Astrocyte (in vitro differentiated cells and primary cell): ENCODE results near the gene TXNL4A. TPM values are rescaled to one million over a fixed set of nuclear protein-coding genes. Genes with fewer than 3 reads are reported as not detected.
"Not testable (repeated sequence)": the region's sequence is repeated elsewhere in the genome, so short reads cannot be mapped to it uniquely, and the experiment has no call there.

Experiments used
- DNase-seq: peaks from one replicate; pipeline ENCODE4 v3.0.0-alpha.2; 2010; ENCODE audit warnings: low read depth
- FAIRE-seq: peaks from 2 replicates; lab custom pipeline; 2011; peaks lifted over from hg19 to GRCh38; lab: Jason Lieb, UNC
- H2AFZ ChIP-seq: 2 replicates; pipeline ENCODE4 v1.6.0; 2012; ENCODE audit warnings: low read depth, low read length, inconsistent platforms
- H3K27ac ChIP-seq: 2 replicates; pipeline ENCODE4 v1.5.1; 2011; ENCODE audit warnings: low read depth, low read length, inconsistent platforms
- H3K27me3 ChIP-seq: 2 replicates; pipeline ENCODE4 v1.6.0; 2011; ENCODE audit warnings: low read length, inconsistent platforms; ENCODE audit not compliant: insufficient read depth
- H3K36me3 ChIP-seq: 2 replicates; pipeline ENCODE4 v1.5.1; 2011; ENCODE audit warnings: low read length, inconsistent platforms; ENCODE audit not compliant: insufficient read depth
- H3K4me1 ChIP-seq: 2 replicates; pipeline ENCODE4 v1.5.1; 2011; ENCODE audit warnings: low read length, inconsistent platforms; ENCODE audit not compliant: insufficient read depth
- H3K4me2 ChIP-seq: 2 replicates; pipeline ENCODE4 v1.6.0; 2012; ENCODE audit warnings: low read length, inconsistent platforms
- H3K4me3 ChIP-seq: 2 replicates; pipeline ENCODE4 v1.5.1; 2011; ENCODE audit warnings: low read depth, mild to moderate bottlenecking, low read length, inconsistent platforms; ENCODE audit not compliant: insufficient read depth
- H3K79me2 ChIP-seq: 2 replicates; pipeline ENCODE4 v1.6.0; 2012; ENCODE audit warnings: mild to moderate bottlenecking, low read length, inconsistent platforms; ENCODE audit not compliant: insufficient read depth
- H3K9ac ChIP-seq: 2 replicates; pipeline ENCODE4 v1.6.0; 2012; ENCODE audit warnings: mild to moderate bottlenecking, low read length, inconsistent platforms
- H3K9me3 ChIP-seq: 2 replicates; pipeline ENCODE4 v1.5.1; 2012; ENCODE audit warnings: low read depth, mild to moderate bottlenecking, low read length, inconsistent platforms; ENCODE audit not compliant: insufficient read depth
- H4K20me1 ChIP-seq: 2 replicates; pipeline ENCODE4 v1.6.0; 2012; ENCODE audit warnings: low read length, inconsistent platforms; ENCODE audit not compliant: insufficient read depth
- H3K27ac Mint-ChIP-seq: one replicate; pipeline ENCODE4 v1.8.0; 2021; ENCODE audit warnings: mild to moderate bottlenecking, mixed read lengths; ENCODE audit not compliant: unreplicated experiment
- H3K27me3 Mint-ChIP-seq: one replicate; pipeline ENCODE4 v1.8.0; 2021; ENCODE audit warnings: low read depth, mixed read lengths; ENCODE audit not compliant: unreplicated experiment
- H3K36me3 Mint-ChIP-seq: one replicate; pipeline ENCODE4 v1.8.0; 2021; ENCODE audit warnings: low read depth, mixed read lengths; ENCODE audit not compliant: unreplicated experiment
- H3K4me1 Mint-ChIP-seq: one replicate; pipeline ENCODE4 v1.8.0; 2021; ENCODE audit warnings: low read depth, mixed read lengths; ENCODE audit not compliant: unreplicated experiment
- H3K4me3 Mint-ChIP-seq: one replicate; pipeline ENCODE4 v1.8.0; 2021; ENCODE audit warnings: mild to moderate bottlenecking, moderate library complexity, mixed read lengths; ENCODE audit not compliant: unreplicated experiment
- H3K9me3 Mint-ChIP-seq: one replicate; pipeline ENCODE4 v1.8.0; 2021; ENCODE audit warnings: mild to moderate bottlenecking, mixed read lengths; ENCODE audit not compliant: unreplicated experiment
- CTCF ChIP-seq: IDR thresholded peaks from 2 replicates; pipeline ENCODE4 v1.5.1; 2011; ENCODE audit warnings: low read depth, mild to moderate bottlenecking, inconsistent platforms, low read length, moderate library complexity; ENCODE audit not compliant: insufficient read depth
- EZH2 ChIP-seq: IDR thresholded peaks from 2 replicates; pipeline ENCODE4 v1.6.1; 2012; ENCODE audit warnings: mild to moderate bottlenecking, low read length, inconsistent platforms; ENCODE audit not compliant: insufficient read depth
- total RNA-seq: library from RNA; stranded (reverse); gene quantifications from 2 replicates; pipeline ENCODE4 v1.2.1, GENCODE V29; 2021

Gene TXNL4A
- total RNA-seq, 1 donor from 2014 or later: 135 TPM

GRCh38 chr18:80004600-80005342 lies 16.4 kb upstream of the TXNL4A start:
- peaks cover 3% of the 10 kb centered on the region for H3K4me1 Mint-ChIP-seq
- peaks cover 2% of the 10 kb centered on the region for H3K4me1 ChIP-seq
- TF ChIP-seq CTCF (no peak), EZH2 (no peak)
- H3K9ac ChIP-seq: no peak overlapping the region
- H3K27me3 Mint-ChIP-seq: no peaks in the 10 kb centered on the region
- H3K36me3 ChIP-seq: no peaks in the 10 kb centered on the region
- H3K4me3 Mint-ChIP-seq: no peak overlapping the region
- no peaks in the 10 kb centered on the region for H4K20me1 ChIP-seq
- H2AFZ ChIP-seq: no peak overlapping the region
- peaks cover 26% of the 10 kb centered on the region for H3K9me3 Mint-ChIP-seq
- DNase-seq (no peak), FAIRE-seq (no peak)
- no peaks in the 10 kb centered on the region for H3K27me3 ChIP-seq
- H3K27ac ChIP-seq: no peak overlapping the region
- H3K4me2 ChIP-seq: no peak overlapping the region
- no peak overlapping the region for H3K4me3 ChIP-seq
- H3K27ac Mint-ChIP-seq: no peak overlapping the region
- no peaks in the 10 kb centered on the region for H3K9me3 ChIP-seq
- no peaks in the 10 kb centered on the region for H3K36me3 Mint-ChIP-seq
- no peaks in the 10 kb centered on the region for H3K79me2 ChIP-seq

DNA sequence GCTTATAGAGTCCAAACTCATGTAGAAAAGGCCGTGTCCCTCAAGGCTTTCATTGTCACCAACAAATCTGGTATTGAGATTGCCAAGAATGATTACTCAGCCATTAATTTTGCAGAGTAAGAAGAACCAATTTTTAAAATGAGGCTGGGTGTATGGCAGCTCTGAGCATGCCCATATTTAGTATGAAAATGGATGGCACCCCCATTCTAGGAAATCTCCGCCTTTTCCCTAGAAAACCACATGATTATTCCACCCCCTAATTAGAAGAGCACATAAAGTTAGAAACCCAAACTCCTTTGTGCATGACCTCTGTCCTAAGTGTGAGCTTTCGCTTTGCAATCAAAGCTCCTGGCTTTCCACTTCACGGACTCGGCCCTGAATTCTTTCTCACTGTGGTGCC lies 14.1 kb upstream of the TXNL4A start:
- Histone ChIP-seq H3K27ac (no peak overlapping the region), H3K79me2 (no peaks in the 10 kb centered on the region), H3K27me3 (no peaks in the 10 kb centered on the region), H3K4me3 (no peak overlapping the region), H3K4me1 (no peaks in the 10 kb centered on the region), H3K36me3 (no peaks in the 10 kb centered on the region), H3K9ac (no peak overlapping the region), H4K20me1 (no peaks in the 10 kb centered on the region), H3K4me2 (no peak overlapping the region), H3K9me3 (no peaks in the 10 kb centered on the region), H2AFZ (no peak overlapping the region)
- no peak for FAIRE-seq
- H3K9me3 Mint-ChIP-seq: peaks cover 13% of the 10 kb centered on the region
- H3K4me3 Mint-ChIP-seq: no peak overlapping the region
- no peak for DNase-seq
- no peak overlapping the region for H3K27ac Mint-ChIP-seq
- H3K4me1 Mint-ChIP-seq: no peaks in the 10 kb centered on the region
- no peaks in the 10 kb centered on the region for H3K27me3 Mint-ChIP-seq
- H3K36me3 Mint-ChIP-seq: no peaks in the 10 kb centered on the region
- TF ChIP-seq EZH2: no peak
- no peak for TF ChIP-seq CTCF

- no peaks in the 10 kb centered on the region for H3K4me1 ChIP-seq
- DNase-seq (no peak), FAIRE-seq (no peak)
- H3K9me3 ChIP-seq: no peaks in the 10 kb centered on the region
- no peaks in the 10 kb centered on the region for H3K27me3 ChIP-seq
- TF ChIP-seq EZH2: no peak
- no peak for TF ChIP-seq CTCF
- H3K27ac ChIP-seq: no peak overlapping the region
- H3K4me3 Mint-ChIP-seq: no peak overlapping the region
- H3K4me2 ChIP-seq: no peak overlapping the region
- H3K4me1 Mint-ChIP-seq: no peaks in the 10 kb centered on the region
- H3K36me3 ChIP-seq: no peaks in the 10 kb centered on the region
- no peaks in the 10 kb centered on the region for H3K79me2 ChIP-seq
- no peaks in the 10 kb centered on the region for H3K36me3 Mint-ChIP-seq
- H3K9me3 Mint-ChIP-seq: peaks cover 13% of the 10 kb centered on the region
- no peaks in the 10 kb centered on the region for H4K20me1 ChIP-seq
- no peak overlapping the region for H3K27ac Mint-ChIP-seq
- peaks cover 5% of the 10 kb centered on the region for H3K27me3 Mint-ChIP-seq
- no peak overlapping the region for H2AFZ ChIP-seq
- no peak overlapping the region for H3K4me3 ChIP-seq
- H3K9ac ChIP-seq: no peak overlapping the region
These were observed 12.5 kb upstream of the TXNL4A start for GRCh38 chr18:80000877-80001276.

GRCh38 chr18:79999701-80000100 lies 11.3 kb upstream of the TXNL4A start:
- not testable (repeated sequence) for FAIRE-seq, H3K79me2 ChIP-seq, H3K36me3 ChIP-seq, H4K20me1 ChIP-seq, H3K27ac ChIP-seq, H3K27ac Mint-ChIP-seq, H2AFZ ChIP-seq, H3K9ac ChIP-seq, H3K27me3 ChIP-seq, H3K9me3 ChIP-seq, H3K4me3 Mint-ChIP-seq, H3K4me1 Mint-ChIP-seq, DNase-seq, H3K36me3 Mint-ChIP-seq, H3K27me3 Mint-ChIP-seq, H3K4me2 ChIP-seq, H3K4me1 ChIP-seq, H3K4me3 ChIP-seq
- peaks cover 13% of the 10 kb centered on the region for H3K9me3 Mint-ChIP-seq
